AG09309 (cell line): ENCODE data around the gene APBB2.

Experiments used
- DNase-seq: peaks from one replicate; pipeline ENCODE4 v3.0.0-alpha.2; 2010; ENCODE audit warnings: low read depth
- H3K4me3 ChIP-seq: 2 replicates; pipeline ENCODE4 v1.5.1; 2011; ENCODE audit warnings: mild to moderate bottlenecking, low read depth, low read length, moderate library complexity; ENCODE audit not compliant: control insufficient read depth
- CTCF ChIP-seq: IDR thresholded peaks from 2 replicates; pipeline ENCODE4 v1.5.1; 2011; ENCODE audit warnings: mild to moderate bottlenecking, low read depth, low read length, inconsistent platforms; ENCODE audit not compliant: insufficient read depth, control insufficient read depth; ENCODE audit errors: missing control alignments

Gene APBB2

GRCh38 chr4:41081847-41082246 is 132.5 kb downstream of the APBB2 start:
- DNase-seq, result no peak
- no peak overlapping the region for H3K4me3 ChIP-seq
- TF ChIP-seq CTCF, result no peak

GRCh38 chr4:41080976-41081375 is 133.4 kb downstream of the APBB2 start:
- DNase-seq, result no peak
- TF ChIP-seq CTCF, result no peak

GRCh38 chr4:41079881-41080560 is 134.3 kb downstream of the APBB2 start:
- no peak for DNase-seq
- H3K4me3 ChIP-seq, result no peak overlapping the region
- TF ChIP-seq CTCF, result no peak

More at GRCh38 chr4:41080976-41081375, 133.4 kb downstream of the APBB2 start:
- H3K4me3 ChIP-seq, result no peak overlapping the region

GRCh38 chr4:41077628-41078027 is 136.7 kb downstream of the APBB2 start:
- no peak for TF ChIP-seq CTCF
- H3K4me3 ChIP-seq, result no peak overlapping the region
- DNase-seq, result no peak

GRCh38 chr4:41076481-41076880 is 137.9 kb downstream of the APBB2 start:
- H3K4me3 ChIP-seq, result no peak overlapping the region
- no peak for TF ChIP-seq CTCF
- DNase-seq, result no peak

GRCh38 chr4:41074215-41074614 is 140.1 kb downstream of the APBB2 start:
- no peak overlapping the region for H3K4me3 ChIP-seq
- DNase-seq, result no peak
- TF ChIP-seq CTCF, result no peak
